ENCODE measurements around the gene DNAJC21. TPM values are rescaled to one million over a fixed set of nuclear protein-coding genes. Genes with fewer than 3 reads are reported as not detected.

DNAJC21 gene
- total RNA-seq = 33.2 and 37.2 TPM in 2 replicates

DNA sequence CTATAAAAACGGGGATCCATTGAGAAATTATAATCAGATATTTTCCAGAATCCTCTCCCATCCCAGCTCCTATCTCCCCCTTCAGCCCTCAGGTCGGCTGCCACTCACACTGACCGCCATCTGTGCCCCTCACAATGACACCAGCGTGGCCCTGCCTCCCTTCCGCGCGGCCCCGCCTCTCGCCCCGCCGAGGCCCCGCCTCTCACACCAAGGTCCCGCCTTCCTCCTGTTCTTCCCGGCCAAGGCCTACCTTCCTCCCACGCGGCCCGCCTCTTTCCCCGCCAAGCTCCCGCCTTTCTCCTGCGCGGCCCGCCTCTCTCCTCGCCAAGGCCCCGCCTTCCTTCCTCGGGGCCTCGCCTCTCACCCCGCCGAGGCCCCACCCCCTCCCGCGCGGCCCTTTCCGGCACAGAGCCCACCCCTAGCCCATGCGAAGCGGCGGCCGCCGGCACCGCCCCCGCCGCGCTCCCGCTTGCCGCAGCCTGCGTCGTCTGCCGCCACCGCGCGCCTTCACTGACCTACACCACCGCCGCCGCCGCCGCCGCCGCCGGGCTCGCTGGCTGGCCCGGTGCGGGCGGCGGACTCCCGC, at the start of gene DNAJC21:
DNAJC21 (plus strand) TSS at position 426 of the 586 bp plus-strand sequence. CDS start 261 bp downstream, outside the sequence.

DNA sequence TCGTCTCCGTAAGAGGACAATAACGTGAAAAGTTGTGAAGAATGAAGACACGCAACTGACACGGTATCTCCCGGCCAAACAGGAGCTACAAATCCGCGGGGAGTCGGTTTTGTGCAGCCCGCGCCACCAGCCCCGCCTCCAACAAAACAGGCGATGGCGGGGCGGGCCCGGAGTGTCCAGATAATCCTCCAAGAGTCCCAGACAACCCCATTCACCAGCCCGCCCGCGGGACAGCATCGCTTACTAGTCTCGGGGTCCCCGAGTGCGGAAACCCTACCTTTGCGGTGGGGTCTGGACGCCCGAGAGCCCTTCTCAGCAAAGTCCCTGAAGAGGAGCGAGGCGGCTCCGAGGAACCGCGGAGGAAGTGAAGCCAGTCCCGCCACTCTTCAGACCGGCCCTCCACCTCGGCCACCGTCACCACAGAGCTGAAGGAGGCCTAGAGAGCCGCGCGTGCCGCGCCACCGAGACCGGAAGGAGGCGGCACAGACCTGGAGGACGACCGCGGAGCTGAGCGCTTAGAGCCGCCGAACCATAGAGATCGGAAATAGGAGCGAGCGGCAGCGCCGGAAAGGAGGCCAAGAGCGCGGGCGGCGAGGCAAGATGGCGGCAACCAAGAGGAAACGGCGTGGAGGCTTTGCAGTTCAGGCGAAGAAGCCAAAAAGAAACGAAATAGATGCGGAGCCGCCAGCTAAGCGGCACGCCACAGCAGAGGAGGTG, 14.1 kb upstream of the DNAJC21 start, which contains the start of the genes BRIX1 and RAD1:
BRIX1 (plus strand) TSS at position 573 of the 717 bp plus-strand sequence; CDS start at position 601, 28 bp downstream.
RAD1 (minus strand) TSS at position 366 of the 717 bp plus-strand sequence. CDS start 612 bp downstream, outside the sequence.

Other genes starting within 250 kb of the DNAJC21 start
- under 0.01 and 0.87 TPM in 2 replicates for gene TTC23L, start 90.4 kb upstream of the DNAJC21 start, total RNA-seq
- 26.0 and 42.0 TPM in 2 replicates for gene RAD1, start 14.1 kb upstream of the DNAJC21 start, total RNA-seq
- gene BRIX1, start 13.8 kb upstream of the DNAJC21 start, total RNA-seq = 20.0 and 32.3 TPM in 2 replicates
- gene AGXT2, start 118.4 kb downstream of the DNAJC21 start, total RNA-seq = 0.17 TPM in 1 of 2 replicates, not detected in the other